ENCODE measurements around the gene METTL6.
A peak's percentile ranks its signal among the peaks of the same experiment; 100 is the strongest.
"Not testable (repeated sequence)": the region's sequence is repeated elsewhere in the genome, so short reads cannot be mapped to it uniquely, and the experiment has no call there.

The METTL6 gene

DNA sequence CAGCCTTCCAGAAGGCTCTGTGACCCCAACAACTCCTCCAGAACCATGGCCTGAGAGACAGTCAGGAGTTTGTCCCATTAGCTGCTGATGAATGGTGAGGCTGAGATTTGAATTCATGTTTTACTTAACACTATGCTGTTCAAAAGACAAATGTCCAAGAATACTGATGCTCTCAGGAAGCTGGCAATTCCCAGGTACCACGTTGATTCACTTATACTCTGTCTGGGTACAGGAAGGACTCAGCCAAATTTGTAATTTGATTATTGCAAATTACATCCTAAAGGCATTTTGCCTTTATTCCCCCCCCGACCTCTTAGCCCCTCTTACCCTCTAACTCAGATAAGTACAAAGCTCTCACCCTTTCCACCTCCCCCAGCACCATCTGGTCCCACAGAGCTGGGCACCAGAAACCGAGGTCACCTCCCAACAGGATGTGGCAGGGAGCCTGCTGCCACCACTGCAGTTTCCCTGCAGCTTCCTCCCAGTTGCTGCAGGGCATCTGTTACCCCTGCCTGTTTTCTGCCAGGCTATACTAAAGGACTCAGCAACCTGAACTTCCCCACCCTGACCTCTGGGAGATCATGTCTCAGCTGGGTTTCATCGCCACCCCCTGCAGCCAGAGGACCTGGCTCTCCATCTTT is 33.7 kb upstream of the METTL6 start:
- Histone ChIP-seq H4K20me1 (no peaks in the 10 kb centered on the region), H3K4me3 (peak overlapping the region; percentile 26; the same call in 1 of the 2 replicates), H3K36me3 (peaks cover 7% of the 10 kb centered on the region; the same call in 1 of the 2 replicates), H3K9ac (peak overlapping the region; percentile 11; the same call in 1 of the 2 replicates), H3K9me3 (peaks cover 5% of the 10 kb centered on the region; the same call in 1 of the 2 replicates), H3K4me2 (peak overlapping the region; percentile 81), H3K4me1 (peaks cover 54% of the 10 kb centered on the region), H3K27me3 (no peaks in the 10 kb centered on the region), H3K27ac (peak overlapping the region; percentile 70)
- no peak for TF ChIP-seq Cebpa-rat (IDR thresholded peaks at IDR 0.05)

DNA sequence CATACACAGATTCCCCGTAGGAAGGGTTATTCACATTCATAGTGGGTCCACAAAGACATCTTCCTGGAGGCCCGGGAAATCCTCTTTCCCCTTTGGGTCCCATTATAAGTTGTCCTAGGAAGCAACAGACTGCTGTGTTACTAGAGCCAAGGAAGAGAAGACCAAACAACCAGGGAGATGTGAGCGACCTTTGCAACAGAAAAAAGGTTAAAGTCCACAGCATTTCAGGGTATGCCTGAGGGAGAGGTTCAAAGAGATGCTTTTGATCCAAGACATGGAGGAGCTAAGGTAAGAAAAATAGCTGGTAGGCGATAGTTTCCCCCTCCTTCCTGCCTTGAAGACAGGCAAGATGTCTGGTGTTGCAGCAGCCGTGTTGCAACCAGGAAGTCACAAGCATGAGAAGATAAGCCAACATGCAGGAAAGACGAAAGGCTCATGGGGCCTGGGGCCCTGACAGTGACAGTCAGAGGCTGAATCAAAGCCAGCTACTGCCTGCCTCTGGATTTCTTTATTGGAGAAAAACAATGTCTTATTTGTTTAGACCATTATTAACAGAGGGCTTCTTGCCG is 31.0 kb upstream of the METTL6 start:
- Histone ChIP-seq H3K27me3 (no peaks in the 10 kb centered on the region), H3K4me2 (no peak overlapping the region), H3K36me3 (peaks cover 7% of the 10 kb centered on the region; the same call in 1 of the 2 replicates), H3K4me3 (no peak overlapping the region), H3K4me1 (peaks cover 47% of the 10 kb centered on the region), H3K9ac (no peak overlapping the region), H3K27ac (no peak overlapping the region), H4K20me1 (no peaks in the 10 kb centered on the region), H3K9me3 (peaks cover 5% of the 10 kb centered on the region; the same call in 1 of the 2 replicates)
- no peak for TF ChIP-seq Cebpa-rat (IDR thresholded peaks at IDR 0.05)

DNA sequence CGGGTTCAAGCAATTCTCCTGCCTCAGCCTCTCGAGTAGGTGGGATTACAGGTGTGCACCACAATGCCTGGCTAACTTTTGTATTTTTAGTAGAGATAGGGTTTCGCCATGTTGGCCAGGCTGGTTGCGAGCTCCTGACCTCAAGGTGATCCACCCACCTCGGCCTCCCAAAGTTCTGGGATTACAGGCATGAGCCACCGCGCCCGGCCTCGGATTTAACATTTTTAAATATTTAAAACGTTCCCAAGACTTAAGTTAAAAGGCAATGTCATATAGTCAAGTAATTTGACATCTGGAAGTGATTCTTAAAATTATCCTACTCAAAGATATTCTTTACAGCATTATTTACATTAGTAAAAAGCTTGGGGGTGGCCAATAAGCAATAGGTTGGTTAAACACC is 29.6 kb upstream of the METTL6 start:
- H3K4me1 ChIP-seq = peaks cover 35% of the 10 kb centered on the region
- H3K36me3 ChIP-seq, H3K4me2 ChIP-seq, H3K27me3 ChIP-seq, H3K9me3 ChIP-seq, H4K20me1 ChIP-seq, H3K4me3 ChIP-seq, H3K9ac ChIP-seq, H3K27ac ChIP-seq: not testable (repeated sequence)

DNA sequence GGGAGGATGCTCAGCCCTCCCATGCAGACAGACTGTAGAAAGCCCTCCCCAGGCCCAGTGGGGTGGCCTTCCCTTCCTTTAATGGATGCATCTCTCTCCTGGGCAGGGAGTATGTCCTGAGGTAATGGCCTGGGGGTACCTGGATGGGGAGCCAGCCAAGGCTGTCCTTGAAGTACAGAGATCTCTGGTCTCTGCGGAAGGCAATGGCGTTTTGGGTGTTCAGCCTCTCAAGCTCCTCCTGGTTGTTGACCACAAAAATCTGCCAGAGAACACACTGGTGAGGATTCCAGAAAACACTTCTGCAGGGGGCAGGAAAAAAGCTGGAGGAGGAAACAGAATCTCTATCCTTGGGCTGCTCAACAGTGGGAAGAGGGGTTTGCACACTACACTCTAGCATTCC is 29.0 kb upstream of the METTL6 start:
- H3K4me1 ChIP-seq = peaks cover 29% of the 10 kb centered on the region

DNA sequence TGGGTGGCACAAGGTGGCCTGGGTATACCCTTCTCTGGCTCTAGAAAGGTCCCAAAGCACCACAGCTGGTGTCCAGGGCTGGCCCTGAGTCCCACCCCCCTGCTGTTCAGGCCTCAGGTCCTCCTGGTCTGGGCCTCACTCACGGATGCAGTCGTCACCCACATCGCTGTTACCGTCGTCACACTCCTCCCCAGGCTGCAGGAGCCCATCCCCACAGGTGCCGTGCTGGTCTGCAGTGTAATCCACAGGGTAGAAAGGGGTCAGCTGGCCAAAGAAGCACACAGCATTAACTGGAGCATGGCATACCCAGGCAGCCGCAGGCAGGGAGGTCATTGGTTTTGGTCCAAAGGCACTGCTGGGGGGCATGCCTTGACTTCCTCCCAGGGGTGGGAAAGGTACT is 28.4 kb upstream of the METTL6 start:
- H3K4me3 ChIP-seq = no peak overlapping the region
- H3K4me1 ChIP-seq = peaks cover 23% of the 10 kb centered on the region
- H4K20me1 ChIP-seq = no peaks in the 10 kb centered on the region
- no peak for TF ChIP-seq Cebpa-rat (IDR thresholded peaks at IDR 0.05)
- H3K27ac ChIP-seq = no peak overlapping the region
- H3K4me2 ChIP-seq = no peak overlapping the region
- H3K36me3 ChIP-seq = peaks cover 12% of the 10 kb centered on the region; the same call in 1 of the 2 replicates
- no peak overlapping the region for H3K9ac ChIP-seq
- H3K9me3 ChIP-seq = peaks cover 5% of the 10 kb centered on the region; the same call in 1 of the 2 replicates
- no peaks in the 10 kb centered on the region for H3K27me3 ChIP-seq

More for the DNA sequence above, 29.0 kb upstream of the METTL6 start:
- Histone ChIP-seq H3K9me3 (peaks cover 5% of the 10 kb centered on the region; the same call in 1 of the 2 replicates), H3K9ac (no peak overlapping the region), H4K20me1 (no peaks in the 10 kb centered on the region), H3K4me3 (no peak overlapping the region), H3K4me2 (no peak overlapping the region), H3K27ac (no peak overlapping the region), H3K27me3 (no peaks in the 10 kb centered on the region), H3K36me3 (peaks cover 8% of the 10 kb centered on the region; the same call in 1 of the 2 replicates)
- TF ChIP-seq Cebpa-rat (IDR thresholded peaks at IDR 0.05) = no peak

DNA sequence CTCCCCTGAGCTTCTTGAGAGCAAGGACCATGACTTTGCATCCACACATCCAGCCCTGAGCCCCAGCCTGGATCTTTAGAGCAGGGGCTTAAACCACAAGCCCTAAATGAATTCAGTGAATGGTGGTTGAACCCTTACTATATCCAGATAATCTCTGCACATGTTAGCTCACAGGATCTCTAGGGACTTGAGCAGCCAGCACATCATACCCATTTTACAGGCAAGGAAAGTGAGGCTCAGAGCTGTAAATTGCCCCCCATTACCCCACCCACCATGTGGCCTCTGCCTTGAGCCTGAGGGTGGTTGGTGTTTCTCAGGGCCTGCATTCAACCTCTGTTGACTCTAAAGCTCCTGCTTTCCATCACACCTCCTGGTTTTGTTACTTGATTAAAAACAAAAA is 27.6 kb upstream of the METTL6 start:
- TF ChIP-seq Cebpa-rat (IDR thresholded peaks at IDR 0.05) = no peak
- peaks cover 19% of the 10 kb centered on the region for H3K4me1 ChIP-seq
- no peak overlapping the region for H3K27ac ChIP-seq
- no peak overlapping the region for H3K4me2 ChIP-seq
- H3K4me3 ChIP-seq = no peak overlapping the region
- no peaks in the 10 kb centered on the region for H4K20me1 ChIP-seq
- no peaks in the 10 kb centered on the region for H3K27me3 ChIP-seq
- H3K36me3 ChIP-seq = peaks cover 16% of the 10 kb centered on the region; the same call in 1 of the 2 replicates
- H3K9ac ChIP-seq = no peak overlapping the region
- H3K9me3 ChIP-seq = peaks cover 5% of the 10 kb centered on the region; the same call in 1 of the 2 replicates

DNA sequence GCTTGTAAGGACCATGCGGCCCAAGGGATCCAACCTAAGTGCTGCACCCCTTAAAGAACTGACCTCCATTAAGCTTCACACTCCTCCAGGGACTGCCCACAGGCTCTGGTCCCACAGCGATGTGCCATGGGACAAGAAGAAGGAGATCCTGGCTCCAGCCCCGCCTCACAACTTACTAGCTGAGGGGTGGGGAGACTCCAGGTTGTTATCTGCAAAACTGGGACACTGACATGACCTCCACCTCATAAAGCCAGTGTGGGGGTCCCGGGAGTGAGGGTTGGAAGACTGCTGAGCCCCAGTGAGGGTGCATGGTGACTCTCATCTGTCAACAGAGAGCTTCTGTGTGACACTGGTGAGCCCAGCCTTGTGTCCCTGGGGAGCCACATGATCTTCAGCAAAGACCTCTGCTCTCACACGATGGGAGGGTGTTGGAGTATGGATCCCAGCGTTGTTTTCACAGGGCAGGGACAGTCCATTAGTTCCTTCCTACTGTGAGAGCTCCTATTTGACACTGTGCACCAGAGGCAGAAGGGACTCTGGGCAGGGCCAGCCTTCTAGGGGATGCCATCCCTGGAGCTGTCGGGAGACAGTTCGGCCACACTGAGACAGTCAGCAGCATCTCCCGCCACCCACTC is 26.8 kb upstream of the METTL6 start:
- Histone ChIP-seq H3K9me3 (peaks cover 5% of the 10 kb centered on the region; the same call in 1 of the 2 replicates), H3K4me3 (no peak overlapping the region), H3K4me1 (peaks cover 17% of the 10 kb centered on the region), H3K27ac (no peak overlapping the region), H3K4me2 (peak overlapping the region; percentile 47), H4K20me1 (no peaks in the 10 kb centered on the region), H3K9ac (no peak overlapping the region), H3K36me3 (peaks cover 16% of the 10 kb centered on the region; the same call in 1 of the 2 replicates), H3K27me3 (no peaks in the 10 kb centered on the region)
- TF ChIP-seq Cebpa-rat (IDR thresholded peaks at IDR 0.05) = no peak

DNA sequence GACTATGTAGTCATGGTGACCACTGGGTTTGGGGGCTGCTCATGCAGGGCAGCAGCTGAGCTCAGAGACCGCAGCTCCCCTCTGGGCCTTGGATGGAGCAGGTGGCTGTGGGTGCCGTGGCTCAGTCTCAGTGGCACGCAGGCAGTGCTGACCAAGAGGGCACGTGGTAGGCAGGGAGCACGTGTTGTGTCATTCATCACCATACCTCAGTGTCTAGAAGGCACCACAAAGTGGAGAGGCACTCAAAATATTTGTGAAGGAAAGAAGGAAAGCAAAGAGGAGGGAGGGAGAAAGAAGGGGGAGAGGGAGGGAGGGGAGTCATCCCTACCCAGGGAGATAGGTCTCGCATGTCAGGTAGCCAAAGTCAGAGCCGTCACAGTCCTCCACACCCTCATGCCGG is 26.2 kb upstream of the METTL6 start:
- H3K27ac ChIP-seq = no peak overlapping the region
- H3K4me1 ChIP-seq = peaks cover 17% of the 10 kb centered on the region
- H3K9ac ChIP-seq = no peak overlapping the region
- H3K27me3 ChIP-seq = no peaks in the 10 kb centered on the region
- H3K4me3 ChIP-seq = no peak overlapping the region
- no peak for TF ChIP-seq Cebpa-rat (IDR thresholded peaks at IDR 0.05)
- H3K36me3 ChIP-seq = peaks cover 15% of the 10 kb centered on the region; the same call in 1 of the 2 replicates
- H3K9me3 ChIP-seq = peaks cover 5% of the 10 kb centered on the region; the same call in 1 of the 2 replicates
- no peak overlapping the region for H3K4me2 ChIP-seq
- no peaks in the 10 kb centered on the region for H4K20me1 ChIP-seq

DNA sequence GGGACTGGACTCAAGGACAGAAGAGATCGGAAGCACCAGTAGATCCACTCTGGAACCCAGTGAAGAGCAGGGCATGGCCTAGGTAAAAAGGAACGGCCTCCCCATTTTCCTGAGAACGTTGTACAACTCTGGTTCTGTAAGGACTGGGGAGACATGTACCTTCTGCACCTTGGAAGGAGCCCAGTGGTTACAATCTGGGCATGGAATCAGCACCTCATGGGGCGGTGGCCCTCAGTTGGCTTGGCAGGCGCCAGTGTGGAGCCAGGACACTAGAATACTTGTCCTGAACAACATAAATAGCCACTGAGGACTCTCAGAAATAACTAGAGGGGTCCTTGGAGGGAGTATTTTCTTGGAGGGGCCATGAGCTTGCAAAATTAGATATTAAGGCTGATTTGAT is 25.6 kb upstream of the METTL6 start:
- Histone ChIP-seq H3K27ac (no peak overlapping the region), H3K4me2 (no peak overlapping the region), H3K4me1 (peaks cover 17% of the 10 kb centered on the region), H3K9me3 (no peaks in the 10 kb centered on the region), H3K4me3 (no peak overlapping the region), H3K27me3 (no peaks in the 10 kb centered on the region), H3K36me3 (peaks cover 10% of the 10 kb centered on the region; the same call in 1 of the 2 replicates), H4K20me1 (no peaks in the 10 kb centered on the region), H3K9ac (no peak overlapping the region)
- no peak for TF ChIP-seq Cebpa-rat (IDR thresholded peaks at IDR 0.05)

DNA sequence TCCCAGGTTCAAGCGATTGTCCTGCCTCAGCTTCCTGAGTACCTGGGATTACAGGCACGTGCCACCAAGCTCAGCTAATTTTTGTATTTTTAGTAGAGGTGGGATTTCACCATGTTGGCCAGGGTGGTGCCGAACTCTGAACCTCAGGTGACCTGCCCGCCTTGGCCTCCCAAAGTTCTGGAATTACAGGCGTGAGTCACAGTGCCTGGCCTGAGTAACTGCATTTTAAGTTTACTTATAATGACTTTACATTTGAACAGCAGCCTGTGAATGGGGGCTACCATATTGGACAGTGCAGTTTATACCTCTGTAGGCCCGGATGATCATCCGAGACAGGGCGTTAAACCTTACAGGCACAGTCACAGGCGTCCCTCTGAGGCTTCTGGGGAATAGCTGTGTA is 24.8 kb upstream of the METTL6 start:
- H3K9ac ChIP-seq = no peak overlapping the region

More for the DNA sequence above, 24.8 kb upstream of the METTL6 start:
- no peaks in the 10 kb centered on the region for H3K9me3 ChIP-seq
- no peaks in the 10 kb centered on the region for H4K20me1 ChIP-seq
- no peak for TF ChIP-seq Cebpa-rat (IDR thresholded peaks at IDR 0.05)
- peaks cover 10% of the 10 kb centered on the region; the same call in 1 of the 2 replicates for H3K36me3 ChIP-seq
- H3K4me1 ChIP-seq = peaks cover 17% of the 10 kb centered on the region
- H3K27me3 ChIP-seq = no peaks in the 10 kb centered on the region
- no peak overlapping the region for H3K4me3 ChIP-seq
- H3K4me2 ChIP-seq = no peak overlapping the region
- H3K27ac ChIP-seq = no peak overlapping the region
